Measurements from ENCODE around the gene CRLF3. TPM values are rescaled to one million over a fixed set of nuclear protein-coding genes. Genes with fewer than 3 reads are reported as not detected.

Gene CRLF3
- total RNA-seq, 1 experiment from 2014 or later: 28.6 TPM

DNA sequence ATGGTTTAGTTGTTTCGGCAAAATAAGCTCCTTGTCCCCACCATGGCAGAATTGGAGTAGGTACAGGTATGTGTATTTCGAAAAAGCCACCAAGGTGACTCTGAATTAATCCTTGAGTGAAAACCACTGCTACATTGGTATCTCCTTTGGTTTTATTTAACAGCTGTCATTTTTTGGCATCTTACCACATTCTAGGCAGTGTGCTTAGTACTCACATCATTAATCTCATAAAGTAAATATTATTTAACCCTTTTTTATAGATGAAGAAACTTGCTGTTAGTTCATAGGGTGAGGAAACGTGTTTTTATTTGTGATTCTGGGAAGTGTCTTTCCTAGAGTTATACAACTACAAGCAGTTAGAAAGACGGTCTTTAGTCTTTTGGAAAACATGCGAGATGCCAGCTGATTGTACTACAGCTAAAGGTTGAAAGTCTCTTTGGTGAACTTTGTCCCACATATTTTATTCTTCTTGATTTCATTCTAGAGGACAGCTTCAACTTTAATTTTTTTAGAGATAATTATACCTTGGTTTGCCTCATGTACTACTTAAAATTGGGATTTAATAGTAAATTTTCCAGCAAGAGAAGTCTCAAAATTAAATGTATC is 13.8 kb upstream of the CRLF3 start:
- Histone ChIP-seq H3K4me1 (ENCODE audit: control insufficient read depth, insufficient read depth, low read length) (peaks cover 2% of the 10 kb centered on the region; the same call in 1 of the 2 replicates), H3K9me3 (ENCODE audit: control insufficient read depth, insufficient read depth, low read depth, low read length) (no peaks in the 10 kb centered on the region), H3K36me3 (ENCODE audit: control insufficient read depth, insufficient read depth, low read length) (peaks cover 12% of the 10 kb centered on the region; the same call in 1 of the 2 replicates), H3K27ac (ENCODE audit: low read length) (no peak overlapping the region), H3K27me3 (ENCODE audit: control insufficient read depth, insufficient read depth, low read length) (no peaks in the 10 kb centered on the region), H3K4me3 (ENCODE audit: low read depth in 2 of 2, low read length in 2 of 2) (no peak overlapping the region)
- TF ChIP-seq TCF7L2 (IDR thresholded peaks at IDR 0.05; ENCODE audit: low read depth, low read length) (no peak), SIN3A (IDR thresholded peaks at IDR 0.05; ENCODE audit: borderline replicate concordance, insufficient read depth, low read depth, low read length) (no peak)
- TF ChIP-seq, protein P1, sequence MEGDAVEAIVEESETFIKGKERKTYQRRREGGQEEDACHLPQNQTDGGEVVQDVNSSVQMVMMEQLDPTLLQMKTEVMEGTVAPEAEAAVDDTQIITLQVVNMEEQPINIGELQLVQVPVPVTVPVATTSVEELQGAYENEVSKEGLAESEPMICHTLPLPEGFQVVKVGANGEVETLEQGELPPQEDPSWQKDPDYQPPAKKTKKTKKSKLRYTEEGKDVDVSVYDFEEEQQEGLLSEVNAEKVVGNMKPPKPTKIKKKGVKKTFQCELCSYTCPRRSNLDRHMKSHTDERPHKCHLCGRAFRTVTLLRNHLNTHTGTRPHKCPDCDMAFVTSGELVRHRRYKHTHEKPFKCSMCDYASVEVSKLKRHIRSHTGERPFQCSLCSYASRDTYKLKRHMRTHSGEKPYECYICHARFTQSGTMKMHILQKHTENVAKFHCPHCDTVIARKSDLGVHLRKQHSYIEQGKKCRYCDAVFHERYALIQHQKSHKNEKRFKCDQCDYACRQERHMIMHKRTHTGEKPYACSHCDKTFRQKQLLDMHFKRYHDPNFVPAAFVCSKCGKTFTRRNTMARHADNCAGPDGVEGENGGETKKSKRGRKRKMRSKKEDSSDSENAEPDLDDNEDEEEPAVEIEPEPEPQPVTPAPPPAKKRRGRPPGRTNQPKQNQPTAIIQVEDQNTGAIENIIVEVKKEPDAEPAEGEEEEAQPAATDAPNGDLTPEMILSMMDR (IDR thresholded peaks at IDR 0.05): no peak
- TF ChIP-seq, protein P2, sequence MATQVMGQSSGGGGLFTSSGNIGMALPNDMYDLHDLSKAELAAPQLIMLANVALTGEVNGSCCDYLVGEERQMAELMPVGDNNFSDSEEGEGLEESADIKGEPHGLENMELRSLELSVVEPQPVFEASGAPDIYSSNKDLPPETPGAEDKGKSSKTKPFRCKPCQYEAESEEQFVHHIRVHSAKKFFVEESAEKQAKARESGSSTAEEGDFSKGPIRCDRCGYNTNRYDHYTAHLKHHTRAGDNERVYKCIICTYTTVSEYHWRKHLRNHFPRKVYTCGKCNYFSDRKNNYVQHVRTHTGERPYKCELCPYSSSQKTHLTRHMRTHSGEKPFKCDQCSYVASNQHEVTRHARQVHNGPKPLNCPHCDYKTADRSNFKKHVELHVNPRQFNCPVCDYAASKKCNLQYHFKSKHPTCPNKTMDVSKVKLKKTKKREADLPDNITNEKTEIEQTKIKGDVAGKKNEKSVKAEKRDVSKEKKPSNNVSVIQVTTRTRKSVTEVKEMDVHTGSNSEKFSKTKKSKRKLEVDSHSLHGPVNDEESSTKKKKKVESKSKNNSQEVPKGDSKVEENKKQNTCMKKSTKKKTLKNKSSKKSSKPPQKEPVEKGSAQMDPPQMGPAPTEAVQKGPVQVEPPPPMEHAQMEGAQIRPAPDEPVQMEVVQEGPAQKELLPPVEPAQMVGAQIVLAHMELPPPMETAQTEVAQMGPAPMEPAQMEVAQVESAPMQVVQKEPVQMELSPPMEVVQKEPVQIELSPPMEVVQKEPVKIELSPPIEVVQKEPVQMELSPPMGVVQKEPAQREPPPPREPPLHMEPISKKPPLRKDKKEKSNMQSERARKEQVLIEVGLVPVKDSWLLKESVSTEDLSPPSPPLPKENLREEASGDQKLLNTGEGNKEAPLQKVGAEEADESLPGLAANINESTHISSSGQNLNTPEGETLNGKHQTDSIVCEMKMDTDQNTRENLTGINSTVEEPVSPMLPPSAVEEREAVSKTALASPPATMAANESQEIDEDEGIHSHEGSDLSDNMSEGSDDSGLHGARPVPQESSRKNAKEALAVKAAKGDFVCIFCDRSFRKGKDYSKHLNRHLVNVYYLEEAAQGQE (IDR thresholded peaks at IDR 0.05; ENCODE audit: insufficient read depth in 1 of 2, low read depth in 2 of 2, low read length in 1 of 2): no peak
- ChIA-PET CTCF (no interaction called here), POLR2A (no interaction called here)
- ATAC-seq: no peak
- no peak for DNase-seq (ENCODE audit: low read depth, low spot score)
- intact Hi-C loops (cut with micrococcal nuclease; ENCODE audit: unreplicated experiment): no loop called here
- in situ Hi-C loops (cut with HindIII; ENCODE audit: low pct_unique_long_range_greater_than_20kb, low sequenced_read_pairs): no loop called here
- no TSS peak for BruUV-seq (replicated peaks)

DNA sequence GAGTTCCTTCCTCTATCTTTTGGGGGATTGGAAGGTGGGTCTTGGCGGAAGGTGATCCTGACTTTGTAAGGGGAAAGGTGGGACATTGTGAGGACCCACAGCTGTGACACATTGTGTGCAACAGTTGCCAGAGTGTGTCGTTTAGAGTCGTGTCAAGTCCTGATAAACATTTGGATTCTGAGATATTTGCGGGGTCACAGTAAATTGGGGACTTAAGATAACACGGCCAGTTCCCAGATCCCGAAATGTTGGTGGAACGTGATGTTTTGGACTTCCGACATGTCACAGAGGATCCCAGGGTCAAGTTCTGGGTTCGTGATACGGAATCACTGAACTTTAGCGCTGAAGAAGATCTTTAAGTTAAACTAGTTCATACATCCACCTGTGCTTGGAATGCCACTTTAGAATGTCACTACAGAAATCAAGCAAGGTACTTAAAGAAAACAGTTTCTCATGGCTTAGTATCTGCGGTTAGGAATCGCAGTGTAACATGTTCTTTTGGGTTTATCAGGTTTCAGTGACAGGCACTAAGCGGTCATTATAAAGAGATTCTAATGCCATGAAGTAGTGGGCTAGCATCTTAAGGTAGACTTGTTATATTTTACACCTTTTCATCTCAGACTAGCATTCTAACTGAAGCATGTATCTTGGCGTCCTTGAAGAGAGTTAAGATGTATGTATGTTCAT is 8.1 kb upstream of the CRLF3 start:
- H3K27ac ChIP-seq (ENCODE audit: low read length): peak overlapping the region; percentile 98
- peak overlapping the region; percentile 78 to 88 for H3K4me3 ChIP-seq (ENCODE audit: low read depth in 2 of 2, low read length in 2 of 2)
- BruUV-seq (replicated peaks): TSS peak; percentile 77
- no peak for DNase-seq (ENCODE audit: low read depth, low spot score)
- H3K36me3 ChIP-seq (ENCODE audit: control insufficient read depth, insufficient read depth, low read length): peaks cover 3% of the 10 kb centered on the region
- ChIA-PET CTCF (interaction anchor here (0.6 kb wide), 1 partner anchor 12 kb away, joined by 3 read pairs; no protein-coding TSS in a partner anchor), POLR2A (no interaction called here)
- in situ Hi-C loops (cut with HindIII; ENCODE audit: low pct_unique_long_range_greater_than_20kb, low sequenced_read_pairs) (no loop called here), intact Hi-C loops (cut with micrococcal nuclease; ENCODE audit: unreplicated experiment) (no loop called here)
- ATAC-seq: 0 out of 2 replicates have a peak, but pooled peaks have one; percentile 8
- no peaks in the 10 kb centered on the region for H3K9me3 ChIP-seq (ENCODE audit: control insufficient read depth, insufficient read depth, low read depth, low read length)
- TF ChIP-seq TCF7L2 (IDR thresholded peaks at IDR 0.05; ENCODE audit: low read depth, low read length): no peak
- TF ChIP-seq, protein P1 (IDR thresholded peaks at IDR 0.05): no peak
- no peak for TF ChIP-seq POLR2AphosphoS5 (IDR thresholded peaks at IDR 0.05; ENCODE audit: low read depth, low read length)
- TF ChIP-seq SIN3A (IDR thresholded peaks at IDR 0.05; ENCODE audit: borderline replicate concordance, insufficient read depth, low read depth, low read length): no peak
- TF ChIP-seq, protein P2 (IDR thresholded peaks at IDR 0.05; ENCODE audit: insufficient read depth in 1 of 2, low read depth in 2 of 2, low read length in 1 of 2): no peak
- H3K4me1 ChIP-seq (ENCODE audit: control insufficient read depth, insufficient read depth, low read length): peaks cover 15% of the 10 kb centered on the region
- H3K27me3 ChIP-seq (ENCODE audit: control insufficient read depth, insufficient read depth, low read length): no peaks in the 10 kb centered on the region

Data from Panc1 (cell line).